ENCODE data around the gene SGK1. TPM values are rescaled to one million over a fixed set of nuclear protein-coding genes. Genes with fewer than 3 reads are reported as not detected.

Gene SGK1
- total RNA-seq, 4 donors from 2014 or later = 172 to 1,533 (median 978) TPM

GRCh38 chr6:134166511-134167261 lies 151.2 kb downstream of the SGK1 start:
- TF ChIP-seq CTCF (IDR thresholded peaks at IDR 0.05) (no peak), POLR2A (IDR thresholded peaks at IDR 0.05) (peak in 1 of 2 donors; percentile 55)
- no peaks in the 10 kb centered on the region for H3K9me3 ChIP-seq
- peaks cover 0 to 5% (median 0%) of the 10 kb centered on the region in 4 donors for H3K4me1 ChIP-seq
- no peak for DNase-seq
- H3K27ac ChIP-seq = peak overlapping the region in 2 of 4 donors; percentile 6 to 63
- peaks cover 0 to 32% (median 0%) of the 10 kb centered on the region in 3 donors for H3K36me3 ChIP-seq
- H3K4me3 ChIP-seq = no peak overlapping the region
- no peaks in the 10 kb centered on the region for H3K27me3 ChIP-seq

GRCh38 chr6:134165561-134166201 lies 152.2 kb downstream of the SGK1 start:
- no peak overlapping the region for H3K27ac ChIP-seq
- H3K4me1 ChIP-seq = peaks cover 0 to 5% (median 0%) of the 10 kb centered on the region in 4 donors
- peaks cover 0 to 22% (median 0%) of the 10 kb centered on the region in 3 donors for H3K36me3 ChIP-seq
- TF ChIP-seq POLR2A (IDR thresholded peaks at IDR 0.05) (peak in 1 of 2 donors; percentile 20), CTCF (IDR thresholded peaks at IDR 0.05) (no peak)
- no peak for DNase-seq
- no peak overlapping the region for H3K4me3 ChIP-seq
- H3K9me3 ChIP-seq = no peaks in the 10 kb centered on the region
- H3K27me3 ChIP-seq = no peaks in the 10 kb centered on the region

- Histone ChIP-seq H3K36me3 (peaks cover 0 to 8% (median 0%) of the 10 kb centered on the region in 3 donors), H3K4me1 (peaks cover 0 to 5% (median 0%) of the 10 kb centered on the region in 4 donors), H3K9me3 (no peaks in the 10 kb centered on the region), H3K27me3 (no peaks in the 10 kb centered on the region), H3K27ac (no peak overlapping the region), H3K4me3 (no peak overlapping the region)
- TF ChIP-seq CTCF (IDR thresholded peaks at IDR 0.05) (no peak), POLR2A (IDR thresholded peaks at IDR 0.05) (no peak)
- no peak for DNase-seq
These were observed 153.6 kb downstream of the SGK1 start for GRCh38 chr6:134164300-134164699.

- H3K4me3 ChIP-seq = no peak overlapping the region
- peak overlapping the region in 2 of 4 donors; percentile 70 to 85 for H3K27ac ChIP-seq
- peaks cover 0 to 5% (median 0%) of the 10 kb centered on the region in 4 donors for H3K4me1 ChIP-seq
- TF ChIP-seq POLR2A (IDR thresholded peaks at IDR 0.05) = no peak
- TF ChIP-seq CTCF (IDR thresholded peaks at IDR 0.05) = peak in 2 of 6 experiments; percentile 29 to 36
- no peaks in the 10 kb centered on the region for H3K27me3 ChIP-seq
- H3K36me3 ChIP-seq = peaks cover 0 to 3% (median 0%) of the 10 kb centered on the region in 3 donors
- no peaks in the 10 kb centered on the region for H3K9me3 ChIP-seq
- DNase-seq = peak in 2 of 3 donors; percentile 60 to 80
These were observed 155.0 kb downstream of the SGK1 start for GRCh38 chr6:134162932-134163331.

- Histone ChIP-seq H3K27ac (peak overlapping the region in 3 of 4 donors; percentile 17 to 67 (median 20)), H3K4me1 (peaks cover 0 to 5% (median 0%) of the 10 kb centered on the region in 4 donors), H3K36me3 (no peaks in the 10 kb centered on the region), H3K9me3 (no peaks in the 10 kb centered on the region), H3K4me3 (no peak overlapping the region), H3K27me3 (no peaks in the 10 kb centered on the region)
- TF ChIP-seq CTCF (IDR thresholded peaks at IDR 0.05) (no peak), POLR2A (IDR thresholded peaks at IDR 0.05) (no peak)
- no peak for DNase-seq
These were observed 156.9 kb downstream of the SGK1 start for GRCh38 chr6:134161041-134161440.

All from Peyer's patch (tissue), 4 donors.